Suprapubic skin (tissue), 4 donors: ENCODE measurements around the gene PDF. TPM values are rescaled to one million over a fixed set of nuclear protein-coding genes. Genes with fewer than 3 reads are reported as not detected.

ENCODE experiments used
- DNase-seq, 2 donors: peaks; one replicate each; pipeline ENCODE4 v3.0.0-alpha.2; 2019; ENCODE audit warnings: low spot score in 2 of 2
- H3K27ac ChIP-seq: fragments of 200-600 bp; sonication (generic); one replicate; pipeline ENCODE4 v1.5.1; 2019
- H3K27me3 ChIP-seq: fragments of 200-600 bp; sonication (generic); one replicate; pipeline ENCODE4 v1.5.1; 2019
- H3K36me3 ChIP-seq: fragments of 200-600 bp; sonication (generic); one replicate; pipeline ENCODE4 v1.5.1; 2019
- H3K4me1 ChIP-seq: fragments of 200-600 bp; sonication (generic); one replicate; pipeline ENCODE4 v1.5.1; 2019
- H3K4me3 ChIP-seq: fragments of 200-600 bp; sonication (generic); one replicate; pipeline ENCODE4 v1.5.1; 2019; ENCODE audit warnings: mild to moderate bottlenecking
- H3K9me3 ChIP-seq: fragments of 200-600 bp; sonication (generic); one replicate; pipeline ENCODE4 v1.5.1; 2019
- CTCF ChIP-seq, 2 donors: fragments of 200-600 bp in 1 of 2; fragments of 450-650 bp in 1 of 2; sonication (generic) in 1 of 2; IDR thresholded peaks; one replicate each; pipeline ENCODE4 v1.5.1; 2016 to 2019; ENCODE audit warnings: antibody characterized with exemption in 2 of 2, mild to moderate bottlenecking in 1 of 2, moderate library complexity in 1 of 2
- EP300 ChIP-seq: sonication (generic); formaldehyde crosslinking; IDR thresholded peaks from one replicate; pipeline ENCODE4 v1.6.1; 2017; ENCODE audit warnings: antibody characterized with exemption
- POLR2A ChIP-seq, 2 donors: fragments of 450-650 bp; IDR thresholded peaks; one replicate each; pipeline ENCODE4 v1.6.1; 2017; ENCODE audit warnings: antibody characterized with exemption in 2 of 2, mild to moderate bottlenecking in 2 of 2, moderate library complexity in 2 of 2
- POLR2AphosphoS5 ChIP-seq, 3 donors: sonication (generic); formaldehyde crosslinking; IDR thresholded peaks; one replicate each; pipeline ENCODE4 v1.6.1; 2017; ENCODE audit warnings: antibody characterized with exemption in 3 of 3
- WGBS: methylation state at CpG from one replicate; pipeline ENCODE4 v1.1.5; 2018; 5-methylcytosine and 5-hydroxymethylcytosine counted together
- total RNA-seq, 4 donors: library from RNA; depleted of rRNA; stranded (reverse); fragments of >200 nt; gene quantifications; one replicate each; pipeline ENCODE4 v1.1.0, GENCODE V29; 2016

PDF gene, protein sequence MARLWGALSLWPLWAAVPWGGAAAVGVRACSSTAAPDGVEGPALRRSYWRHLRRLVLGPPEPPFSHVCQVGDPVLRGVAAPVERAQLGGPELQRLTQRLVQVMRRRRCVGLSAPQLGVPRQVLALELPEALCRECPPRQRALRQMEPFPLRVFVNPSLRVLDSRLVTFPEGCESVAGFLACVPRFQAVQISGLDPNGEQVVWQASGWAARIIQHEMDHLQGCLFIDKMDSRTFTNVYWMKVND
- 10 to 100 TPM; 12.2 to 25.4 (median 21.2) TPM for total RNA-seq

DNA sequence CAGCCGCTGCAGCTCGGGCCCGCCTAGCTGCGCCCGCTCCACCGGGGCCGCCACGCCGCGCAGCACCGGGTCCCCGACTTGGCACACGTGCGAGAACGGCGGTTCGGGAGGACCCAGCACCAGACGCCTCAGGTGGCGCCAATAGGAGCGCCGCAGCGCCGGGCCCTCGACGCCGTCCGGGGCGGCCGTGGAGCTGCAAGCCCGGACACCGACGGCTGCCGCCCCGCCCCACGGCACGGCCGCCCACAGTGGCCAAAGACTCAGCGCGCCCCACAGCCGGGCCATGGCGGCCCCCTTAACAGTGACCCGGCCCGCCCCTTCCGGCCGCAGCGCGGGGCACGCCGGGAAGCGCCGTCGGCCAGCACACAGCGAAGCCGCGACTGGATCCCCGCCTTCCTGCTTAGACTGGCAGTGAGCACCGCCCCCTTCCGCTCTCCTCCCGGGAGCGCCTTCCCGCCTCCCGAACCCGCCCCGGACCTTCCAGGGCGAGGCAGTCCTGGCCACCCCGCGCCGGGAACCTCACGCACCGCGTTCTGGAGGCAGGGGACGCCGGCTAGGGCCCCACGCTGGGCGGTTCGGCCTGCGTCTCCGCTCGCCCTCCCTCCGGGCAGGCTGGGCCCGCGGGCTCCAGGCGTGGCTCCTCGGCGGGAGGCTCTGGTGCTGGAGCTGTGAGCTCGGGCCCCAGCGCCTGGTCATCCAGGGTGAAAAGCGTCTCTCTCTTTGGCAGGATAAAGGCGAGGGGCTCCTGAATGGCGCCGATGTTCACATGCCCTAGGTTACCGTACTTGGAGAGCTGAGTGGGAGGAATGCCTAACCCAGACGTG is at the start of gene PDF:
Gene PDF, minus strand, starts transcription at position 303 of the 824 bp plus-strand sequence. Its CDS starts 18 bp downstream, at position 285.
- no peaks in the 10 kb centered on the region for H3K27me3 ChIP-seq
- H3K9me3 ChIP-seq: no peaks in the 10 kb centered on the region
- peak; percentile 96 to 97 for DNase-seq
- peak within 1 kb of the TSS; percentile 94 for H3K4me3 ChIP-seq
- peak within 1 kb of the TSS; percentile 92 for H3K27ac ChIP-seq
- WGBS: under 1% methylated on average over 8 of the region's 93 CpGs
- H3K4me1 ChIP-seq: peaks cover 28% of the 10 kb centered on the region
- TF ChIP-seq CTCF (IDR thresholded peaks at IDR 0.05): no peak
- peak in 2 of 3 donors; percentile 51 to 93 for TF ChIP-seq POLR2AphosphoS5 (IDR thresholded peaks at IDR 0.05)
- peak in 1 of 2 donors; percentile 72 for TF ChIP-seq POLR2A (IDR thresholded peaks at IDR 0.05)
- peaks cover 38% of the 10 kb centered on the region for H3K36me3 ChIP-seq

DNA sequence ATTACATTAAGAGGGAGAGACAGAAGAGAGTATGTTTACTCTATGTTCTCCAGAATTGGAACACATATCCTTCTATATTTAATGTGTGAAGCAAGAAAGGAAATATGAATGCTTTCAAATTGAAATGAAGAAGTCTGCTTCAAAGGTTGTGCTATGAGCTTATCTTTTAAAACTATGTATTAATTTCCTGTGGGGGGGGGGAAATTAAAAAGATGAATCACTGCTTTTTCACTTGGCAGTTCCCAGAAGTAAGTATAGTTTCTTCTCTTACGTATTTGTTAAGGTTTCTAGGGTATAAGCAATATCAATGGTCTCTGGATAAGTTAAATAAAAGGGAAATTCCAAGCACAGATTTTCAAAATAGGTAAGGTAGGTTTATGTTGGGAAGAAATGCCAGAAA is 48.4 kb upstream of the PDF start:
- TF ChIP-seq POLR2A (IDR thresholded peaks at IDR 0.05) (no peak), POLR2AphosphoS5 (IDR thresholded peaks at IDR 0.05) (no peak), CTCF (IDR thresholded peaks at IDR 0.05) (no peak), EP300 (no peak)
- Histone ChIP-seq H3K36me3 (peaks cover 49% of the 10 kb centered on the region), H3K4me3 (no peak overlapping the region), H3K9me3 (no peaks in the 10 kb centered on the region), H3K27ac (no peak overlapping the region), H3K27me3 (no peaks in the 10 kb centered on the region), H3K4me1 (peaks cover 5% of the 10 kb centered on the region)
- 83% methylated on average over 1 of the region's 1 CpG for WGBS
- no peak for DNase-seq

DNA sequence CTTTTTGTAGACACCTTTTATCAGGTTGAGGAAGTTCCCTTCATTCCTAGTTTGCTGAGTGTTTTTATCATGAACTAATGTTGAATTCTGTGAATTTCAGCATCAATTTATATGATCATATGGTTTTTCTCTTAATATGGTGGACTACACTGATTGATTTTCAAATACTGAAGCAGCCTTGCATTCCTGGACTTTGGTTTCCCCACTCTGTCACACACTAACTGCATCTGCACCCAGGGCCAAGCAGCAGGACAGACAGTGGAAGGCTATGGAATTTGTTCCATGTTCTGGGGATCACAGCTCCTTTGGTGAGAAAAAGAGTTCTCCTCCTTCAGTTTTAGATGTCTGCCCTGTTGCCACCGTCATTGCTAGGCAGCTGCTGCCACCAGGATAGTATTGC is 47.6 kb upstream of the PDF start:
- Histone ChIP-seq H3K4me3 (no peak overlapping the region), H3K27ac (no peak overlapping the region), H3K27me3 (no peaks in the 10 kb centered on the region), H3K4me1 (no peaks in the 10 kb centered on the region), H3K9me3 (no peaks in the 10 kb centered on the region), H3K36me3 (peaks cover 48% of the 10 kb centered on the region)
- no peak for DNase-seq
- no peak for TF ChIP-seq EP300
- no peak for TF ChIP-seq CTCF (IDR thresholded peaks at IDR 0.05)
- no peak for TF ChIP-seq POLR2AphosphoS5 (IDR thresholded peaks at IDR 0.05)
- TF ChIP-seq POLR2A (IDR thresholded peaks at IDR 0.05): no peak
- 81% methylated on average over 1 of the region's 1 CpG for WGBS

DNA sequence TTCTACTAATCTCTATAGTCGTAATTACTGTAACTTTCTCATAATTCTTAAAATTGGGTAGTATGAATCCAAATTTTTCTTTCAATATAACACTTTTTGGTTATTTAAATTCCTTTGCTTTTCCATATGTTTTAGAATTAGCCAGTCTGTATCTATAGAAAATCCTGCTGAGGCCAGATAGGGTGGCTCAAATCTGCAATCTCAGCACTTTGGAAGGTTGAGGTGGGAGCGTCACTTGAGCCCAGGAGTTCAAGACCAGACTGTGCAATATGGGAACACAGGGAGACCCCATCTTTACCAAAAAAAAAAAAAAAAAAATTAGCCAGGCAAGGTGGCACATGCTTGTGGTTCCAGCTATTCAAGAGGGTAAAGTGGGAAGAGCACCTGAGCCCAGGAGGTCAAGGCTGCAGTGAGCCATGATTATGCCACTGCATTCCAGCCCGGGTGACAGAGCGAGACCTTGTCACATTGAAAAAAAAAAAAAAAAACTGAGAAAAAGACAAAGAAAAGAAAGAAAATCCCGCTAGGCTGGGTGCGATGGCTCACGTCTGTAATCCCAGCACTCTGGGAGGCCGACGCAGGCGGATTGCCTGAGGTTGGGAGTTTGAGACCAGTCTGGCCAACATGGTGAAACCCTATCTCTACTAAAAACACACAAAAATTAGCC is 46.1 kb upstream of the PDF start:
- DNase-seq: no peak
- no peaks in the 10 kb centered on the region for H3K27me3 ChIP-seq
- WGBS: 97% methylated on average over 10 of the region's 10 CpGs
- no peak overlapping the region for H3K4me3 ChIP-seq
- TF ChIP-seq POLR2AphosphoS5 (IDR thresholded peaks at IDR 0.05) (no peak), EP300 (no peak), POLR2A (IDR thresholded peaks at IDR 0.05) (no peak), CTCF (IDR thresholded peaks at IDR 0.05) (no peak)
- no peaks in the 10 kb centered on the region for H3K4me1 ChIP-seq
- H3K36me3 ChIP-seq: peaks cover 48% of the 10 kb centered on the region
- H3K27ac ChIP-seq: no peak overlapping the region
- H3K9me3 ChIP-seq: no peaks in the 10 kb centered on the region

GRCh38 chr16:69373019-69373418 is 42.6 kb upstream of the PDF start:
- Histone ChIP-seq H3K4me1 (no peaks in the 10 kb centered on the region), H3K4me3 (no peak overlapping the region), H3K27ac (no peak overlapping the region), H3K27me3 (no peaks in the 10 kb centered on the region), H3K36me3 (peaks cover 61% of the 10 kb centered on the region), H3K9me3 (no peaks in the 10 kb centered on the region)
- WGBS: 88% methylated on average over 1 of the region's 1 CpG
- no peak for DNase-seq
- TF ChIP-seq CTCF (IDR thresholded peaks at IDR 0.05): no peak
- no peak for TF ChIP-seq EP300
- no peak for TF ChIP-seq POLR2A (IDR thresholded peaks at IDR 0.05)
- no peak for TF ChIP-seq POLR2AphosphoS5 (IDR thresholded peaks at IDR 0.05)
